NB4 (cell line): Measurements from ENCODE around the gene TEX51.

Source experiments
- DNase-seq: peaks from one replicate; pipeline ENCODE4 v3.0.0; 2010; ENCODE audit warnings: low read depth
- H3K4me3 ChIP-seq: one replicate; pipeline ENCODE4 v1.5.1; 2011; ENCODE audit warnings: mild to moderate bottlenecking, low read depth, low read length, moderate library complexity
- MYC ChIP-seq: IDR thresholded peaks from 2 replicates; pipeline ENCODE4 v1.6.1; 2011; ENCODE audit warnings: low read depth, low read length
- POLR2A ChIP-seq: IDR thresholded peaks from 2 replicates; pipeline ENCODE4 v1.6.1; 2011; ENCODE audit warnings: mild to moderate bottlenecking; ENCODE audit not compliant: insufficient read length; ENCODE audit errors: extremely low read depth
- TF ChIP-seq, protein P1 (sequence below): IDR thresholded peaks from 2 replicates; pipeline ENCODE4 v1.6.1; 2011; ENCODE audit warnings: low read depth, low read length
- TF ChIP-seq, protein P2 (sequence below): IDR thresholded peaks from one replicate; pipeline ENCODE4 v1.5.1; 2012; ENCODE audit warnings: low read depth, low read length

Gene TEX51

DNA sequence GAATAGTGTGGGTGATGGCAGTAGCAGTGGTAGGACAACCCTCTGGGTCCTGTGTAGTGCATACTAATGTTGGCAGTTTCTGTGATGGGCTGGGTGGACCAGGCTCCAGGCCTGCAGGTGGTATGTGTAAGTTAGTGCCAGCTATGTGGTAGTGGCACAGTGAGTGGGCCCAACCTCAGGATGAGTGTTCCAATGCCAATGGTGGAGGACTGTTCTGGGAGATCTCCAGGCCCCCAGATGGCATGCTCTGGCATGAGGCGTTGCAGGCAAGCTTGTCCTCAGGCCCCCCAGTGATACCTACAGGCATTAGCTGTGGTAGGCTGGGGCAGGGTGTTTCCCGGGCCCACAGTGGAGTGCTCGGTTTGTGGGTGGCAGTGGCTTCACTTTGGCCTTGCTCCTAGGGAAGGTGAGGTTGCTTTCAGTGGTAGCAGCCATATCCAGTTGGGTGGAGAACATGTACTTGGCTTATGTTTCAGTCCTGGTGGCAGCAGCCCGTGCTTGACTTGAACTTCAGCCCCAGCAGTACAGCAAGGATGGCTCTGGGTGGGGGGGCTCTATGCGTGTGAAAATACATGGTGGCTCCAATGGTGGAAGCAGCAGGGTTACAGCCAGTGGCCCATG lies 32.4 kb downstream of the TEX51 start:
- no peak for DNase-seq
- no peak overlapping the region for H3K4me3 ChIP-seq
- no peak for TF ChIP-seq MYC
- TF ChIP-seq, protein P1, sequence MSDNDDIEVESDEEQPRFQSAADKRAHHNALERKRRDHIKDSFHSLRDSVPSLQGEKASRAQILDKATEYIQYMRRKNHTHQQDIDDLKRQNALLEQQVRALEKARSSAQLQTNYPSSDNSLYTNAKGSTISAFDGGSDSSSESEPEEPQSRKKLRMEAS, result no peak
- TF ChIP-seq POLR2A, result no peak
- TF ChIP-seq, protein P2, sequence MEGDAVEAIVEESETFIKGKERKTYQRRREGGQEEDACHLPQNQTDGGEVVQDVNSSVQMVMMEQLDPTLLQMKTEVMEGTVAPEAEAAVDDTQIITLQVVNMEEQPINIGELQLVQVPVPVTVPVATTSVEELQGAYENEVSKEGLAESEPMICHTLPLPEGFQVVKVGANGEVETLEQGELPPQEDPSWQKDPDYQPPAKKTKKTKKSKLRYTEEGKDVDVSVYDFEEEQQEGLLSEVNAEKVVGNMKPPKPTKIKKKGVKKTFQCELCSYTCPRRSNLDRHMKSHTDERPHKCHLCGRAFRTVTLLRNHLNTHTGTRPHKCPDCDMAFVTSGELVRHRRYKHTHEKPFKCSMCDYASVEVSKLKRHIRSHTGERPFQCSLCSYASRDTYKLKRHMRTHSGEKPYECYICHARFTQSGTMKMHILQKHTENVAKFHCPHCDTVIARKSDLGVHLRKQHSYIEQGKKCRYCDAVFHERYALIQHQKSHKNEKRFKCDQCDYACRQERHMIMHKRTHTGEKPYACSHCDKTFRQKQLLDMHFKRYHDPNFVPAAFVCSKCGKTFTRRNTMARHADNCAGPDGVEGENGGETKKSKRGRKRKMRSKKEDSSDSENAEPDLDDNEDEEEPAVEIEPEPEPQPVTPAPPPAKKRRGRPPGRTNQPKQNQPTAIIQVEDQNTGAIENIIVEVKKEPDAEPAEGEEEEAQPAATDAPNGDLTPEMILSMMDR, result no peak

DNA sequence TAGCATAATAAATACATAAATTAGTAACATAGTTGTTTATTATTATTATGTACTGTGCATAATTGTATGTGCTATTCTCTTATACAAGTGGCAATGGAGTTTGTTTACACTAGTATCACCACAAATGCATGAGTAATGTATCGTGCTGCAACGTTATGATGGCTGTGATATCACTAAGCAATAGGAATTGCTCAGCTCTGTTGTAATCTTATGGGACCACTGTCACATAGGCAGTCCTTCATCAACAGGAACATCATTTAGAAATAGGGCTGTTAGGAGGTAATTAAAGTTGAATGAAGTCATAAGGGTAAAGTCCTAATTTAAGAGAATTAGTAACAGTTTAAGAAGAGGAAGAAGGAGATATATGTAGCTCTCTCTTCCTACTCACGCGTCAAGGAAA lies 33.8 kb downstream of the TEX51 start:
- no peak overlapping the region for H3K4me3 ChIP-seq
- TF ChIP-seq MYC (no peak), POLR2A (no peak)
- TF ChIP-seq, protein P2, result no peak
- TF ChIP-seq, protein P1, result no peak
- no peak for DNase-seq

DNA sequence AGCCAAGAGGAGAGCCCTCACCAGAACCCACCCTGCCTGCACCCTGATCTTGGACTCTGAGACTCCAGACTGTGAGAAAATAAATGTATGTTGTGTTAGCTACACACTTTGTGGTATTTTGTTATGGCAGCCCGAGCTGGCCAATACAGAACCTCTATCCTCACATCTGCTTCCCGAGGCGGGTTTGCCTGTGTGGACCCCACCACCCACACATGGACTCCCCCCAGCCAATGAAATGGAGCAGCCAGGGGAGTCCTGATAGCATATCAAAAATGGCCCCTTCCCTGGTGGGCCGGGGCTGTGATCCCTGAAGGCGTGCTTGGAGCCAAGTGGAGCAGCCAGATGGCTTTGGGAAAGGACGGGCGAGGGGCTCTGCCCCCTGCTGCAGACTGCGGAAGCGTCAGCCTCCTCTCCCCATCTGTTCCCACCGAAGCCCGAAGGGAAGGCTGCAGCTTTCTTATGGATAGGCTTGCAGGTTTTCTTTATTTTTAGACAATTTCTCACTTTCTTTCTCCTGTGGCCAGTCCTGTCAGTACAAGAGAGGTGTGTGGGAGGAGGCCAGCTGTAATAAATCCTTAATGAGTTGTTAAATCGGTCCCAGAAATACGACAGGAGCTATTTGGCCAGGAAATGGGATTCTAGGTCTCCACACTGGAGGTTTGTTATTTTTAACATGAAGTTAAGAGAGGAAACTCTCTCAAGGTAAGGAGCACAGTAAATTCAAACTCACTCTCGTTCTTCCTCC lies 34.4 kb downstream of the TEX51 start:
- no peak for DNase-seq
- TF ChIP-seq, protein P1, result no peak
- TF ChIP-seq, protein P2, result no peak
- TF ChIP-seq POLR2A (no peak), MYC (no peak)
- H3K4me3 ChIP-seq, result no peak overlapping the region

DNA sequence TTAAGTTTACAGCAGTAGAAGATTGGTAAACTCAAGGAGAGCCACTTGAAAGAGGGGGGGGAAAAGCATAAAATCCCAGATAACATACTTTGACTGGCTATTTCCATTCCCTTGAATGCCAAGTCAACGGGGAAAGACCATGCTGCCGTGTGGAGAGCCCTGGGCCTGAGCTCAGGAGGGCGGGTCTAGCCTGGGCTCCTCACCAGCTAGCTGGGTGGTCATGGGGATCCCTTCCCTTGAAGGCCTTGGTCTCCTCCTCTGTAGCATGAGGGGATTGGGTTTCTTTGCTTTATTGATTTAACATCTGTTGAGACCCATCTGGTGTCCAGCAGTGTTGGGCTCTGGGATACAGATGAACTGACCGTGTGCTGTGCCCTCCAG lies 35.0 kb downstream of the TEX51 start:
- no peak for DNase-seq
- H3K4me3 ChIP-seq, result no peak overlapping the region

DNA sequence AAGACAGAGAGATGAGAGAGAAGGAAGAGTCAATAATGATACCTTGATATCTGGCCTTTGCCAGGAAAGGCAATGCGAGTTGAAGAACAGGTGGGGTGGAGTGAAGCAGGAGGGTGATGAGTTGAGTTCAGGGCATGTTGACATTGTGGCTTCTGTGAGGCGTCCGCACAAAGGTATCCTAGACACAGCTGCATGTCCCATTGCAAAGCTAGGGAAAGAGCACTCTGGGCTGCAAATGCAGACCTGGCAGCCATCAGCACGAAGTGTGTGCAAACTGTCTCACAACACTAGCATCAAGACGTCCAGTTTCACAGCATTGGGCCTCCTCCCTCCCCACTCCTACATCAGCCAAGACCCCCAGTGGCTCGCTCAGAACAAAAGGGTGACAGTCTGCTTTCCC lies 36.1 kb downstream of the TEX51 start:
- TF ChIP-seq POLR2A, result no peak
- TF ChIP-seq, protein P1, result no peak
- no peak for TF ChIP-seq MYC
- H3K4me3 ChIP-seq, result no peak overlapping the region
- no peak for DNase-seq

More for the DNA sequence above, 35.0 kb downstream of the TEX51 start:
- TF ChIP-seq, protein P2, result no peak
- TF ChIP-seq, protein P1, result no peak
- no peak for TF ChIP-seq POLR2A
- no peak for TF ChIP-seq MYC

DNA sequence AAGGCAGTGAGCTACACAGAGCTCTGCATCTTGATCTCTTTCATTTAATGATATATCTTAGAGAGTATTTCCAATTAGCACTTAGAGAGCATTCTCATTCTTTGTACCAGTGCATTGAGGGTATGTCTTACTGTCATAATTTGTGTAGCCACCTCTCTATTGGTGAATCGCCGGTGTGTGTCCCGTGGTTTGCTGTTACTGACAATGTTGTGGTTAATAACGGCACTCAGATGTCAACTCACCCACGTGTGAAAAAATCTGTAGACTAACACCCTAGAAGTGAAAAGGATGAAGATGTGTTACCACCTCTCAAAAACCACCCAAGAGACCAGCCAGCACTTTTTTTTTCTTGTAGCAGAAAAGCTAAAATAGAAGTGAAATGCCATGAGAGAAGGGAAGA lies 37.1 kb downstream of the TEX51 start:
- DNase-seq, result no peak
- TF ChIP-seq, protein P1, result no peak
- TF ChIP-seq POLR2A (no peak), MYC (no peak)
- TF ChIP-seq, protein P2, result no peak
- H3K4me3 ChIP-seq, result no peak overlapping the region
